ENCODE measurements around the gene RAB40A.

The RAB40A gene

GRCh38 chrX:103519389-103519788, at the start of gene RAB40A:
RAB40A (minus strand) TSS chrX:103519489; CDS start chrX:103500756, 18,733 bp downstream.
- H3K4me3 ChIP-seq (ENCODE audit: low read depth, low read length), result no peak within 1 kb of the TSS
- no peak for TF ChIP-seq CTCF (IDR thresholded peaks at IDR 0.05; ENCODE audit: low read depth, low read length)

GRCh38 chrX:103565752-103566151, 46.5 kb upstream of the RAB40A start:
- no peak for TF ChIP-seq CTCF (IDR thresholded peaks at IDR 0.05; ENCODE audit: low read depth, low read length)
- no peak overlapping the region for H3K4me3 ChIP-seq (ENCODE audit: low read depth, low read length)

GRCh38 chrX:103565197-103565596, 45.9 kb upstream of the RAB40A start:
- no peak overlapping the region for H3K4me3 ChIP-seq (ENCODE audit: low read depth, low read length)
- TF ChIP-seq CTCF (IDR thresholded peaks at IDR 0.05; ENCODE audit: low read depth, low read length), result no peak

GRCh38 chrX:103562801-103563200, 43.5 kb upstream of the RAB40A start:
- no peak for TF ChIP-seq CTCF (IDR thresholded peaks at IDR 0.05; ENCODE audit: low read depth, low read length)
- no peak overlapping the region for H3K4me3 ChIP-seq (ENCODE audit: low read depth, low read length)

GRCh38 chrX:103560256-103560655, 41.0 kb upstream of the RAB40A start:
- no peak for TF ChIP-seq CTCF (IDR thresholded peaks at IDR 0.05; ENCODE audit: low read depth, low read length)
- H3K4me3 ChIP-seq (ENCODE audit: low read depth, low read length), result no peak overlapping the region

- no peak for TF ChIP-seq CTCF (IDR thresholded peaks at IDR 0.05; ENCODE audit: low read depth, low read length)
- H3K4me3 ChIP-seq (ENCODE audit: low read depth, low read length), result no peak overlapping the region
Observed at GRCh38 chrX:103556963-103557612, 37.8 kb upstream of the RAB40A start.

- no peak for TF ChIP-seq CTCF (IDR thresholded peaks at IDR 0.05; ENCODE audit: low read depth, low read length)
- peak overlapping the region; percentile 47 for H3K4me3 ChIP-seq (ENCODE audit: low read depth, low read length)
Observed at GRCh38 chrX:103554687-103555424, 35.6 kb upstream of the RAB40A start.

All from WI38 (cell line).